GM12878 (cell line): ENCODE data around the gene HUNK. TPM values are rescaled to one million over a fixed set of nuclear protein-coding genes. Genes with fewer than 3 reads are reported as not detected.

Experiments used
- ATAC-seq: fragments of 200-7000 bp; cut with Tn5 transposase; 3 replicates; pipeline ENCODE4 v1.9.1; 2020; ENCODE audit warnings: mild to moderate bottlenecking, moderate library complexity
- BruUV-seq: library from RNA; stranded (reverse); fragments of 400-500 nt; replicated peaks from 2 replicates; lab custom pipeline; 2021; lab: Mats Ljungman, UMichigan
- CTCF ChIA-PET: fragments of 300-600 bp; sonication (Branson Sonifier 250); formaldehyde crosslinking; extraction: SDS; loops from one replicate; lab custom pipeline; 2021; ENCODE audit warnings: inconsistent platforms; lab: Yijun Ruan, JAX
- POLR2A ChIA-PET: fragments of 350-600 bp; formaldehyde crosslinking; extraction: SDS; loops from one replicate; lab custom pipeline; 2021; ENCODE audit warnings: inconsistent platforms; lab: Charles Lee
- RAD21 ChIA-PET: fragments of 300-600 bp; sonication (Branson Sonifier 250); formaldehyde crosslinking; loops from one replicate; lab custom pipeline; 2023; ENCODE audit warnings: antibody characterized with exemption; ENCODE audit not compliant: unreplicated experiment; lab: Charles Lee
- SMC1A ChIA-PET: fragments of 300-600 bp; sonication (Branson Sonifier 250); formaldehyde crosslinking; loops from one replicate; lab custom pipeline; 2023; ENCODE audit not compliant: unreplicated experiment, uncharacterized antibody; lab: Charles Lee
- DNase-seq: peaks from one replicate; pipeline ENCODE4 v3.0.0-alpha.2; 2011; ENCODE audit warnings: low read depth, low spot score
- FAIRE-seq: peaks from 3 replicates; lab custom pipeline; 2011; peaks lifted over from hg19 to GRCh38; lab: Jason Lieb, UNC
- H2AFZ ChIP-seq: 2 replicates; pipeline ENCODE4 v1.6.0; 2011; ENCODE audit warnings: low read depth, low read length, control low read depth; ENCODE audit not compliant: control insufficient read depth
- H3K27ac ChIP-seq: 2 replicates; pipeline ENCODE4 v1.5.1; 2011; ENCODE audit warnings: control low read depth; ENCODE audit not compliant: control insufficient read depth, insufficient read depth
- H3K27me3 ChIP-seq, 2 experiments: replicated peaks in 1 of 2; 2 replicates each; pipeline versions ENCODE4 v1.6.0 to v1.6.1; 2011; ENCODE audit warnings: low read length in 1 of 2; ENCODE audit not compliant: control insufficient read depth in 2 of 2, insufficient read depth in 2 of 2
- H3K36me3 ChIP-seq, 2 experiments: 2 replicates each; pipeline ENCODE4 v1.5.1; 2011; ENCODE audit warnings: low read length in 1 of 2; ENCODE audit not compliant: control insufficient read depth in 2 of 2, insufficient read depth in 2 of 2
- H3K4me1 ChIP-seq: 2 replicates; pipeline ENCODE4 v1.6.1; 2011; ENCODE audit warnings: mild to moderate bottlenecking, low read length, moderate library complexity, mixed read lengths; ENCODE audit not compliant: control insufficient read depth, insufficient read depth
- H3K4me2 ChIP-seq: 2 replicates; pipeline ENCODE4 v1.6.0; 2011; ENCODE audit warnings: control low read depth; ENCODE audit not compliant: control insufficient read depth, insufficient read depth
- H3K4me3 ChIP-seq: fragments of 200-600 bp; sonication (generic); 2 replicates; pipeline ENCODE4 v1.5.1; 2016
- H3K79me2 ChIP-seq: 2 replicates; pipeline ENCODE4 v1.6.0; 2011; ENCODE audit warnings: low read length; ENCODE audit not compliant: control insufficient read depth, insufficient read depth
- H3K9ac ChIP-seq: 2 replicates; pipeline ENCODE4 v1.8.0; 2011; ENCODE audit warnings: low read length, control low read depth, mixed read lengths; ENCODE audit not compliant: control insufficient read depth, insufficient read depth
- H3K9me3 ChIP-seq: replicated peaks from 3 replicates; pipeline ENCODE4 v1.5.1; 2011; ENCODE audit warnings: mild to moderate bottlenecking, low read length; ENCODE audit not compliant: control insufficient read depth, insufficient read depth
- H4K20me1 ChIP-seq: 2 replicates; pipeline ENCODE4 v1.6.0; 2011; ENCODE audit not compliant: control insufficient read depth, insufficient read depth
- ASH2L ChIP-seq: fragments of 300-600, 200-600 bp; sonication (generic); IDR thresholded peaks from 2 replicates; pipeline ENCODE4 v1.6.1; 2017; ENCODE audit warnings: low read depth, mild to moderate bottlenecking, borderline replicate concordance
- BMI1 ChIP-seq: fragments of 450-650 bp; IDR thresholded peaks from 2 replicates; pipeline ENCODE4 v1.6.1; 2016; ENCODE audit warnings: mild to moderate bottlenecking, moderate library complexity, borderline replicate concordance
- BRCA1 ChIP-seq: IDR thresholded peaks from 2 replicates; pipeline ENCODE4 v1.6.1; 2011; ENCODE audit warnings: low read depth, low read length, improper control_type of control experiment
- CEBPB ChIP-seq, 2 experiments: fragments of 150-350 bp in 1 of 2; IDR thresholded peaks; 2 replicates each; pipeline ENCODE4 v1.6.1; 2012 to 2014; ENCODE audit warnings: low read depth in 2 of 2, low read length in 2 of 2, borderline replicate concordance in 1 of 2, inconsistent platforms in 1 of 2
- CHD4 ChIP-seq: fragments of 200-600 bp; sonication (generic); IDR thresholded peaks from 2 replicates; pipeline ENCODE4 v1.6.1; 2016; ENCODE audit warnings: mild to moderate bottlenecking
- FOS ChIP-seq: IDR thresholded peaks from 3 replicates; pipeline ENCODE4 v1.6.1; 2011; ENCODE audit warnings: borderline replicate concordance; ENCODE audit not compliant: insufficient read length; ENCODE audit errors: extremely low read depth
- FOXK2 ChIP-seq: fragments of 450-650 bp; IDR thresholded peaks from 2 replicates; pipeline ENCODE4 v1.6.1; 2017; ENCODE audit warnings: mild to moderate bottlenecking, moderate library complexity
- GATAD2B ChIP-seq: fragments of 450-650 bp; conservative IDR thresholded peaks from 2 replicates; pipeline ENCODE4 v1.6.1; 2017; ENCODE audit warnings: low read depth, mild to moderate bottlenecking, moderate library complexity
- HDAC6 ChIP-seq: fragments of 200-600 bp; sonication (generic); IDR thresholded peaks from one replicate; pipeline ENCODE4 v1.8.0; 2017; ENCODE audit warnings: antibody characterized with exemption; ENCODE audit not compliant: unreplicated experiment
- KAT2A ChIP-seq: conservative IDR thresholded peaks from 2 replicates; pipeline ENCODE4 v1.6.1; 2011; ENCODE audit warnings: low read depth, low read length; ENCODE audit not compliant: control insufficient read depth
- MXI1 ChIP-seq: fragments of 150-350 bp; IDR thresholded peaks from 2 replicates; pipeline ENCODE4 v1.6.1; 2011; ENCODE audit warnings: low read depth, mild to moderate bottlenecking, inconsistent platforms, low read length, improper control_type of control experiment
- MYB ChIP-seq: fragments of 150-350 bp; IDR thresholded peaks from 2 replicates; pipeline ENCODE4 v1.6.1; 2014; ENCODE audit warnings: mild to moderate bottlenecking, low read depth, low read length, borderline replicate concordance
- PAX5 ChIP-seq: IDR thresholded peaks from 2 replicates; pipeline ENCODE4 v1.6.1; 2011; ENCODE audit warnings: low read depth, low read length, borderline replicate concordance
- POLR2AphosphoS5 ChIP-seq: IDR thresholded peaks from 2 replicates; pipeline ENCODE4 v1.6.1; 2011; ENCODE audit warnings: mild to moderate bottlenecking, low read length, inconsistent platforms
- SIX5 ChIP-seq: IDR thresholded peaks from 2 replicates; pipeline ENCODE4 v1.6.1; 2011; ENCODE audit warnings: mild to moderate bottlenecking, low read depth, low read length, moderate library complexity; ENCODE audit not compliant: severe bottlenecking
- SMC3 ChIP-seq: IDR thresholded peaks from 2 replicates; pipeline ENCODE4 v1.6.1; 2011; ENCODE audit warnings: low read length, improper control_type of control experiment, borderline replicate concordance
- SPI1 ChIP-seq: IDR thresholded peaks from 2 replicates; pipeline ENCODE4 v1.6.1; 2011; ENCODE audit warnings: low read depth, mild to moderate bottlenecking, low read length, moderate library complexity, borderline replicate concordance; ENCODE audit not compliant: insufficient read depth
- ZBTB40 ChIP-seq: fragments of 450-650 bp; IDR thresholded peaks from 2 replicates; pipeline ENCODE4 v1.6.1; 2016; ENCODE audit warnings: mild to moderate bottlenecking, moderate library complexity, borderline replicate concordance
- ZNF274 ChIP-seq: IDR thresholded peaks from one replicate; pipeline ENCODE4 v1.8.0; 2011; ENCODE audit not compliant: insufficient read length, insufficient read depth
- ZNF622 ChIP-seq: fragments of 450-650 bp; IDR thresholded peaks from 2 replicates; pipeline ENCODE4 v1.6.1; 2017; ENCODE audit warnings: mild to moderate bottlenecking, inconsistent platforms
- ZZZ3 ChIP-seq: IDR thresholded peaks from 2 replicates; pipeline ENCODE4 v1.6.1; 2011; ENCODE audit warnings: low read depth; ENCODE audit not compliant: control insufficient read depth, insufficient read length
- WGBS: methylation state at CpG from one replicate; pipeline ENCODE4 v1.1.6; 2016; ENCODE audit warnings: low lambda C conversion rate; ENCODE audit not compliant: insufficient replicate concordance, insufficient coverage; ENCODE audit errors: missing lambda C conversion rate; 5-methylcytosine and 5-hydroxymethylcytosine counted together
- in situ Hi-C: fragments of 300-500 bp; cut with MboI; formaldehyde crosslinking; loops from 9 replicates; pipeline ENCODE4 v1.14.3; 2018; ENCODE audit warnings: mixed read lengths
- intact Hi-C: fragments of 100-400 bp; cut with micrococcal nuclease; formaldehyde crosslinking; loops from one replicate; pipeline ENCODE4 v1.14.2; 2022; ENCODE audit not compliant: unreplicated experiment
- polyA plus RNA-seq, 11 experiments: library from polyadenylated mRNA; depleted of rRNA in 4 of 11; unstranded in 6 of 11; stranded (reverse) in 5 of 11; fragments of >200 nt; fragmentation: Nextera tagmentation in 4 of 11; fragmentation: Illumina TruSeq in 1 of 11; extraction: Ambion mirVana in 4 of 11; extraction: Trizol in 1 of 11; gene quantifications; 1 replicate in 1 of 11; 2 replicates in 10 of 11; pipeline versions ENCODE4 v1.2.1 to v1.2.3, GENCODE V29; 2011 to 2016; ENCODE audit warnings: inconsistent platforms in 2 of 11, missing spikeins in 2 of 11, low read depth in 1 of 11
- total RNA-seq, 4 experiments: library from RNA; depleted of rRNA in 3 of 4; stranded (reverse); fragments of >200 nt in 3 of 4; fragmentation: Illumina TruSeq in 1 of 4; extraction: Trizol in 1 of 4; gene quantifications; 2 replicates each; pipeline versions ENCODE4 v1.2.1 to v1.2.3, GENCODE V29; 2013 to 2021

HUNK gene
- total and polyA plus RNA-seq, 10 of the 15 experiments (the other 5 are each of a cell fraction or from before 2014, with no cell fraction given) = under 0.01 to 0.14 (median 0.03) TPM; not detected in 7

GRCh38 chr21:32004291-32004690, 131.5 kb downstream of the HUNK start (continued):
- TF ChIP-seq ZBTB40 (no peak), BMI1 (no peak), GATAD2B (no peak)

DNA sequence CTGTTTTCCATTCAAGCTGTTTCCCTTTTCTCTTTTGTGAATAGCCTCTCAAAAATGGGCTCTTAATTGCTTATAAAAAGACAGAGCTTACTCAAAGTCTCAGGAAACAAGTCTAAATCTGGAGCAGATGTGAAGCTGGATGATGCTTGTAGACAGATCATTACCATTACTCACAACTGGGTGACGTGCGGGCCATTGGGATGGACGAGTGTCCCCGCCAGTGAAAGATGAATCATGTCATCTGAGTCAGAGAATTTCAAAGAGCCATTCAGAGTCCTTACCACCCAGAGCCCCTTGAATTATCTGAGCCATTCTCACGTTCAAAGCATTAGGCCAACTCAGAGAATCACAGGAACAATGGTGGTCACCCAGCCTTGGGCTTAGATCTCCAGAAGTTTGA, 134.6 kb downstream of the HUNK start:
- Histone ChIP-seq H3K27me3 (no peaks in the 10 kb centered on the region), H3K4me1 (no peaks in the 10 kb centered on the region), H3K4me3 (no peak overlapping the region), H3K27ac (no peak overlapping the region), H3K79me2 (no peaks in the 10 kb centered on the region), H4K20me1 (no peaks in the 10 kb centered on the region), H2AFZ (no peak overlapping the region), H3K9ac (no peak overlapping the region), H3K9me3 (no peaks in the 10 kb centered on the region), H3K4me2 (no peak overlapping the region), H3K36me3 (no peaks in the 10 kb centered on the region)
- POLR2A ChIA-PET = interaction anchor here (0.6 kb wide), 1 partner anchor 19 kb away, joined by 4 read pairs; no protein-coding TSS in a partner anchor
- SMC1A ChIA-PET = no interaction called here
- TF ChIP-seq FOS (no peak), CEBPB (IDR thresholded peaks at IDR 0.05; ENCODE audit: borderline replicate concordance in 1 of 2, low read depth in 2 of 2, low read length in 2 of 2) (no peak), MXI1 (no peak), POLR2AphosphoS5 (no peak), BRCA1 (no peak), KAT2A (no peak), ZNF622 (no peak), SMC3 (no peak), MYB (no peak), ZZZ3 (no peak), HDAC6 (no peak), CHD4 (no peak), ZNF274 (no peak), GATAD2B (no peak), SIX5 (no peak), ASH2L (no peak), SPI1 (no peak), PAX5 (no peak), FOXK2 (no peak)
- in situ Hi-C loops (no loop called here), intact Hi-C loops (no loop called here)
- DNase-seq (no peak), ATAC-seq (no peak), FAIRE-seq (no peak)
- CTCF ChIA-PET = no interaction called here
- 17% methylated on average over 4 of the region's 5 CpGs for WGBS
- RAD21 ChIA-PET = no interaction called here
- BruUV-seq = no TSS peak
